Right hindlimb (tissue), 1 donor: Measurements from ENCODE around the gene ZBTB11.
"Not testable (repeated sequence)": the region's sequence is repeated elsewhere in the genome, so short reads cannot be mapped to it uniquely, and the experiment has no call there.

Experiments used
- DNase-seq: peaks from one replicate; pipeline ENCODE4 v3.0.0-alpha.2; 2018

The ZBTB11 gene

GRCh38 chr3:101689286-101689685 is 12.4 kb upstream of the ZBTB11 start:
- no peak for DNase-seq

GRCh38 chr3:101687142-101687931 is 10.4 kb upstream of the ZBTB11 start:
- DNase-seq: peak; percentile 40

GRCh38 chr3:101685870-101686307 is 9.0 kb upstream of the ZBTB11 start:
- no peak for DNase-seq

GRCh38 chr3:101685050-101685400 is 8.1 kb upstream of the ZBTB11 start:
- DNase-seq: no peak

GRCh38 chr3:101680466-101680865 is 3.5 kb upstream of the ZBTB11 start:
- no peak for DNase-seq

GRCh38 chr3:101678837-101679236 is 1.9 kb upstream of the ZBTB11 start:
- DNase-seq: not testable (repeated sequence)

- DNase-seq: peak; percentile 30
Observed at GRCh38 chr3:101677436-101678286, 729 bp upstream of the ZBTB11 start.

- DNase-seq: peak; percentile 97
Observed at GRCh38 chr3:101676216-101676764, 642 bp downstream of the ZBTB11 start.

- peak; percentile 61 for DNase-seq
Observed at GRCh38 chr3:101675709-101676215, 1.2 kb downstream of the ZBTB11 start.

GRCh38 chr3:101674518-101674917 is 2.4 kb downstream of the ZBTB11 start:
- no peak for DNase-seq

- no peak for DNase-seq
Observed at GRCh38 chr3:101673953-101674352, 3.0 kb downstream of the ZBTB11 start.

GRCh38 chr3:101671014-101671413 is 5.9 kb downstream of the ZBTB11 start:
- no peak for DNase-seq

GRCh38 chr3:101667844-101668243 is 9.1 kb downstream of the ZBTB11 start:
- DNase-seq: no peak

GRCh38 chr3:101667331-101667730 is 9.6 kb downstream of the ZBTB11 start:
- DNase-seq: no peak

GRCh38 chr3:101665851-101666250 is 11.1 kb downstream of the ZBTB11 start:
- no peak for DNase-seq

- DNase-seq: no peak
Observed at GRCh38 chr3:101665357-101665756, 11.6 kb downstream of the ZBTB11 start.

- DNase-seq: no peak
Observed at GRCh38 chr3:101660714-101661113, 16.2 kb downstream of the ZBTB11 start.

GRCh38 chr3:101656651-101657050 is 20.3 kb downstream of the ZBTB11 start:
- DNase-seq: no peak

GRCh38 chr3:101646726-101647125 is 30.2 kb downstream of the ZBTB11 start:
- no peak for DNase-seq

GRCh38 chr3:101643861-101644613 is 32.9 kb downstream of the ZBTB11 start:
- DNase-seq: no peak

GRCh38 chr3:101643009-101643844 is 33.7 kb downstream of the ZBTB11 start:
- DNase-seq: no peak

- DNase-seq: no peak
Observed at GRCh38 chr3:101642441-101642840, 34.5 kb downstream of the ZBTB11 start.
